ENCODE measurements around the gene C1orf94. TPM values are rescaled to one million over a fixed set of nuclear protein-coding genes. Genes with fewer than 3 reads are reported as not detected.

Gene C1orf94
- polyA plus RNA-seq, 1 of the 3 experiments (the other 2 are of a cell fraction), result not detected

- H3K4me2 ChIP-seq, result no peak overlapping the region
- H2AFZ ChIP-seq (ENCODE audit: low read depth), result no peak overlapping the region
- no peaks in the 10 kb centered on the region for H3K79me2 ChIP-seq (ENCODE audit: insufficient read depth)
- H3K4me3 ChIP-seq (ENCODE audit: low read depth in 2 of 2, low read length in 1 of 2), result no peak overlapping the region
- H3F3A ChIP-seq (replicated peaks; ENCODE audit: insufficient read depth), result no peaks in the 10 kb centered on the region
- no peaks in the 10 kb centered on the region; a peak in 1 of 4 replicates for H3K4me1 ChIP-seq (ENCODE audit: control insufficient read depth in 1 of 2, insufficient read depth in 2 of 2, low read depth in 1 of 2, low read length in 1 of 2)
- 7% methylated on average over 9 of the region's 16 CpGs for WGBS (ENCODE audit: low lambda C conversion rate)
- H3K27me3 ChIP-seq (ENCODE audit: insufficient read depth), result no peaks in the 10 kb centered on the region
- no peaks in the 10 kb centered on the region for H3K36me3 ChIP-seq (replicated peaks in 1 of 2; ENCODE audit: control insufficient read depth in 1 of 2, insufficient read depth in 2 of 2, low read length in 1 of 2)
- no peak overlapping the region for H3K27ac ChIP-seq (ENCODE audit: low read depth in 2 of 2, low read length in 1 of 2)
- TF ChIP-seq IRF3 (IDR thresholded peaks at IDR 0.05; ENCODE audit: low read depth, low read length) (no peak), PBX3 (IDR thresholded peaks at IDR 0.05) (no peak), CHD2 (IDR thresholded peaks at IDR 0.05; ENCODE audit: low read length, partially characterized antibody) (no peak), MEF2A (IDR thresholded peaks at IDR 0.05; ENCODE audit: borderline replicate concordance, low read depth) (no peak), FOSL2 (IDR thresholded peaks at IDR 0.05; ENCODE audit: borderline replicate concordance, low read depth) (no peak), RCOR1 (IDR thresholded peaks at IDR 0.05; ENCODE audit: low read length) (no peak), TCF12 (IDR thresholded peaks at IDR 0.05) (no peak), GATA2 (CRISPR knock-in tag; IDR thresholded peaks at IDR 0.05) (no peak)
- no peaks in the 10 kb centered on the region for H4K20me1 ChIP-seq (ENCODE audit: insufficient read depth)
- no peaks in the 10 kb centered on the region for H3K9me2 ChIP-seq
- ChIA-PET CTCF (interaction anchor here (1.1 kb wide), 1 partner anchor 36 kb away, joined by 3 read pairs; no protein-coding TSS in a partner anchor), POLR2A (no interaction called here)
- no peak overlapping the region for H3K9ac ChIP-seq
- peak; percentile 11 for DNase-seq
- H3K9me3 ChIP-seq, result no peaks in the 10 kb centered on the region
These were observed 89.6 kb downstream of the C1orf94 start for GRCh38 chr1:34266127-34266951.

GRCh38 chr1:34267326-34267725 lies 90.6 kb downstream of the C1orf94 start:
- no peak for TF ChIP-seq MAX (IDR thresholded peaks at IDR 0.05; ENCODE audit: low read depth)
- TF ChIP-seq USF2 (IDR thresholded peaks at IDR 0.05; ENCODE audit: borderline replicate concordance, low read depth, low read length), result no peak
- TF ChIP-seq TEAD4 (IDR thresholded peaks at IDR 0.05; ENCODE audit: borderline replicate concordance, insufficient read depth), result no peak
- no peak for TF ChIP-seq YY1 (IDR thresholded peaks at IDR 0.05; ENCODE audit: low read depth)
- no peak for TF ChIP-seq PBX3 (IDR thresholded peaks at IDR 0.05)
- no peak for TF ChIP-seq RAD21 (IDR thresholded peaks at IDR 0.05; ENCODE audit: low read length)
- no peak for TF ChIP-seq TCF12 (IDR thresholded peaks at IDR 0.05)
- no peak for TF ChIP-seq GABPA (IDR thresholded peaks at IDR 0.05; ENCODE audit: low read depth)
- no peak for TF ChIP-seq RCOR1 (IDR thresholded peaks at IDR 0.05; ENCODE audit: low read length)
- TF ChIP-seq POLR2AphosphoS5 (IDR thresholded peaks at IDR 0.05; ENCODE audit: low read depth, low read length), result no peak
- TF ChIP-seq NFIC (IDR thresholded peaks at IDR 0.05; ENCODE audit: borderline replicate concordance), result no peak
- no peak for TF ChIP-seq RXRA (IDR thresholded peaks at IDR 0.05; ENCODE audit: borderline replicate concordance, low read depth)
- TF ChIP-seq USF1 (IDR thresholded peaks at IDR 0.05; ENCODE audit: borderline replicate concordance, low read depth), result no peak
- no peak for TF ChIP-seq JUND (IDR thresholded peaks at IDR 0.05)
- Histone ChIP-seq H3K9me2 (no peaks in the 10 kb centered on the region), H3K4me1 (ENCODE audit: control insufficient read depth in 1 of 2, insufficient read depth in 2 of 2, low read depth in 1 of 2, low read length in 1 of 2) (no peaks in the 10 kb centered on the region; a peak in 1 of 4 replicates), H3K4me2 (no peak overlapping the region), H2AFZ (ENCODE audit: low read depth) (no peak overlapping the region), H3K4me3 (ENCODE audit: low read depth in 2 of 2, low read length in 1 of 2) (no peak overlapping the region), H3K27me3 (ENCODE audit: insufficient read depth) (no peaks in the 10 kb centered on the region), H3K9ac (no peak overlapping the region), H3K36me3 (replicated peaks in 1 of 2; ENCODE audit: control insufficient read depth in 1 of 2, insufficient read depth in 2 of 2, low read length in 1 of 2) (no peaks in the 10 kb centered on the region), H3K79me2 (ENCODE audit: insufficient read depth) (no peaks in the 10 kb centered on the region), H3K27ac (ENCODE audit: low read depth in 2 of 2, low read length in 1 of 2) (no peak overlapping the region), H3F3A (replicated peaks; ENCODE audit: insufficient read depth) (no peaks in the 10 kb centered on the region), H4K20me1 (ENCODE audit: insufficient read depth) (no peaks in the 10 kb centered on the region), H3K9me3 (no peaks in the 10 kb centered on the region)
- CTCF ChIA-PET, result no interaction called here
- POLR2A ChIA-PET, result no interaction called here
- 14% methylated on average over 5 of the region's 5 CpGs for WGBS (ENCODE audit: low lambda C conversion rate)
- DNase-seq, result no peak
